PC-3 (cell line): Measurements from ENCODE around the gene KCP. TPM values are rescaled to one million over a fixed set of nuclear protein-coding genes. Genes with fewer than 3 reads are reported as not detected.

ENCODE experiments used
- ATAC-seq: fragments of 200-7000 bp; cut with Tn5 transposase; 2 replicates; pipeline ENCODE4 v1.9.1; 2020; ENCODE audit warnings: mild to moderate bottlenecking, moderate library complexity
- BruUV-seq: library from RNA; stranded (reverse); fragments of 400-500 nt; replicated peaks from 2 replicates; lab custom pipeline; 2021; lab: Mats Ljungman, UMichigan
- CTCF ChIA-PET: fragments of 300-600 bp; sonication (Branson Sonifier 250); formaldehyde crosslinking; loops from one replicate; lab custom pipeline; 2022; ENCODE audit warnings: antibody characterized with exemption; lab: Charles Lee
- POLR2A ChIA-PET: fragments of 300-600 bp; sonication (Branson Sonifier 250); formaldehyde crosslinking; loops from one replicate; lab custom pipeline; 2022; ENCODE audit warnings: antibody characterized with exemption; ENCODE audit not compliant: unreplicated experiment; lab: Charles Lee
- DNase-seq: peaks from one replicate; pipeline ENCODE4 v3.0.0-alpha.2; 2015
- H2AFZ ChIP-seq: fragments of 300-600 bp; sonication (generic); 2 replicates; pipeline ENCODE4 v1.6.0; 2016; ENCODE audit warnings: antibody characterized with exemption, low read length
- H3F3A ChIP-seq: fragments of 300-600 bp; sonication (generic); one replicate; pipeline ENCODE4 v1.6.0; 2017; ENCODE audit warnings: antibody characterized with exemption, low read length, control low read depth, mild to moderate bottlenecking; ENCODE audit not compliant: unreplicated experiment
- H3K27ac ChIP-seq: fragments of 300-600 bp; sonication (generic); 2 replicates; pipeline ENCODE4 v1.5.1; 2016; ENCODE audit warnings: mild to moderate bottlenecking, low read length
- H3K27me3 ChIP-seq: fragments of 300-600 bp; sonication (generic); 2 replicates; pipeline ENCODE4 v1.6.1; 2016; ENCODE audit warnings: low read length, mixed read lengths
- H3K36me3 ChIP-seq: fragments of 300-600 bp; sonication (generic); 2 replicates; pipeline ENCODE4 v1.6.1; 2016; ENCODE audit warnings: low read depth, mixed run types, low read length, mixed read lengths
- H3K4me1 ChIP-seq: fragments of 300-600 bp; sonication (generic); 2 replicates; pipeline ENCODE4 v1.5.1; 2016; ENCODE audit warnings: low read length; ENCODE audit not compliant: insufficient read depth
- H3K4me2 ChIP-seq: fragments of 300-600 bp; sonication (generic); 2 replicates; pipeline ENCODE4 v1.6.0; 2016; ENCODE audit warnings: low read length
- H3K4me3 ChIP-seq: fragments of 300-600 bp; sonication (generic); 2 replicates; pipeline ENCODE4 v1.5.1; 2016; ENCODE audit warnings: mild to moderate bottlenecking, low read length, mixed read lengths
- H3K79me2 ChIP-seq: fragments of 300-600 bp; sonication (generic); 2 replicates; pipeline ENCODE4 v1.6.1; 2017; ENCODE audit warnings: low read length, mixed read lengths
- H3K9ac ChIP-seq: fragments of 300-600 bp; sonication (generic); 2 replicates; pipeline ENCODE4 v1.6.0; 2016; ENCODE audit warnings: mild to moderate bottlenecking, low read length
- H3K9me2 ChIP-seq: fragments of 300-600 bp; sonication (generic); replicated peaks from 2 replicates; pipeline ENCODE4 v1.6.1; 2016; ENCODE audit warnings: mixed run types, low read length, mixed read lengths
- H3K9me3 ChIP-seq: fragments of 300-600 bp; sonication (generic); 2 replicates; pipeline ENCODE4 v1.6.1; 2016; ENCODE audit warnings: low read length, mixed read lengths
- H4K20me1 ChIP-seq: fragments of 300-600 bp; sonication (generic); 2 replicates; pipeline ENCODE4 v1.6.1; 2016; ENCODE audit warnings: low read length, mixed read lengths
- EZH2 ChIP-seq: fragments of 300-600 bp; sonication (generic); IDR thresholded peaks from one replicate; pipeline ENCODE4 v1.6.1; 2017; ENCODE audit warnings: antibody characterized with exemption, mild to moderate bottlenecking, low read length; ENCODE audit not compliant: unreplicated experiment
- EZH2phosphoT487 ChIP-seq: fragments of 300-600 bp; sonication (generic); IDR thresholded peaks from 2 replicates; pipeline ENCODE4 v1.6.1; 2018; ENCODE audit warnings: mild to moderate bottlenecking, antibody characterized with exemption, low read length, borderline replicate concordance
- intact Hi-C: fragments of 100-400 bp; cut with micrococcal nuclease; formaldehyde crosslinking; loops from 2 replicates; pipeline ENCODE4 v1.9.0; 2023
- total RNA-seq: library from RNA; depleted of rRNA; stranded (reverse); fragments of >200 nt; gene quantifications from 2 replicates; pipeline ENCODE4 v1.2.3, GENCODE V29; 2014
- TF ChIP-seq, protein P1 (sequence below): fragments of 300-600 bp; sonication (generic); conservative IDR thresholded peaks from 2 replicates; pipeline ENCODE4 v1.5.1; 2017; ENCODE audit warnings: antibody characterized with exemption, low read depth, mild to moderate bottlenecking, low read length

Gene KCP
- total RNA-seq, 1 experiment from 2014 or later = 3.2 TPM

DNA sequence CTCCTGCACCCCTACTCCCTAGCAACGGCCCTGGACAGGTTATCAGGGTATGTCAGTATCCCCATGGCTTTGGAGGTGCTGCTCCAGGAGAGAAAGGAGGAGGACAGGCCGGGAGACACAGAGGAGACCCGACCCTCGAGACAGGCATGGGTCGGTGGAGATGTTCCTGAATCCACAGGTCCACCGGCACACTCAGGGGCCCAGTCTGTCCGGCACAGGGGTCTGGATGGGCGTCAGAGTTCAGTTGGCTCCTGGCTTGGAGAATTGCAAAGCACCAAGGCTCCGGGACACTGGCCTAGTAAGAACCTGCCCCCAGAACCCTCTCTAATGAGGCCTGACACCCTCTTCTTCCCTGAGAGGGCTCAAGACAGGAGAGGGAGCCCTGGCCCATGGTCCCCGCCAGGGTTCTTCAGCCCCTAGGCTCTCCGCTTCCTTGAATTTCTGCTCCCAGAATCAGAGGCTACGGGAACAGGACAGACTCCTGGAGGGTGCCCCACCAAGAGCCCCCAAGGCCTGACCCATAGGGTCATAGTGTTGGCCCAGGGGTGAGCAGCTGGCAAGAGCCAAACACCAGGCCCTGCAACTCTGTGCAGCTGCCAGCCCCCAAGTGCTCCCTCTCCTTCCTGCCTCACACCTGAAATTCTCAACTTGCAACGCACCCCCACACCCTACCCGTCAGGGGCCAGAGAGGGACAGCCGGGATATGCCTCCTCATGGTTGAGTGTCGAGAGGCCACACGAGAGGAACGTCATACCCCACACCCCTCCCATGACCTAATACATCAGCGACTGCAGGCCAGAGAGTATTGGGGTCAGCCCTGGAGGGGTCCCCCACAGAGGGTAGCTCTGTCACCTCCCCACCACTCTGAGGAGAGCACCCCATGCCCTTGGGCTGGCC is 21.7 kb upstream of the KCP start:
- ChIA-PET POLR2A (no interaction called here), CTCF (no interaction called here)
- H3K9me2 ChIP-seq = no peaks in the 10 kb centered on the region
- no peak overlapping the region for H2AFZ ChIP-seq
- H3K9ac ChIP-seq = no peak overlapping the region
- H3K4me2 ChIP-seq = no peak overlapping the region
- no TSS peak for BruUV-seq
- no peaks in the 10 kb centered on the region for H4K20me1 ChIP-seq
- no peaks in the 10 kb centered on the region for H3K27me3 ChIP-seq
- no peaks in the 10 kb centered on the region for H3K4me1 ChIP-seq
- H3K27ac ChIP-seq = no peak overlapping the region
- TF ChIP-seq EZH2 (no peak), EZH2phosphoT487 (no peak)
- TF ChIP-seq, protein P1, sequence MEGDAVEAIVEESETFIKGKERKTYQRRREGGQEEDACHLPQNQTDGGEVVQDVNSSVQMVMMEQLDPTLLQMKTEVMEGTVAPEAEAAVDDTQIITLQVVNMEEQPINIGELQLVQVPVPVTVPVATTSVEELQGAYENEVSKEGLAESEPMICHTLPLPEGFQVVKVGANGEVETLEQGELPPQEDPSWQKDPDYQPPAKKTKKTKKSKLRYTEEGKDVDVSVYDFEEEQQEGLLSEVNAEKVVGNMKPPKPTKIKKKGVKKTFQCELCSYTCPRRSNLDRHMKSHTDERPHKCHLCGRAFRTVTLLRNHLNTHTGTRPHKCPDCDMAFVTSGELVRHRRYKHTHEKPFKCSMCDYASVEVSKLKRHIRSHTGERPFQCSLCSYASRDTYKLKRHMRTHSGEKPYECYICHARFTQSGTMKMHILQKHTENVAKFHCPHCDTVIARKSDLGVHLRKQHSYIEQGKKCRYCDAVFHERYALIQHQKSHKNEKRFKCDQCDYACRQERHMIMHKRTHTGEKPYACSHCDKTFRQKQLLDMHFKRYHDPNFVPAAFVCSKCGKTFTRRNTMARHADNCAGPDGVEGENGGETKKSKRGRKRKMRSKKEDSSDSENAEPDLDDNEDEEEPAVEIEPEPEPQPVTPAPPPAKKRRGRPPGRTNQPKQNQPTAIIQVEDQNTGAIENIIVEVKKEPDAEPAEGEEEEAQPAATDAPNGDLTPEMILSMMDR = no peak
- intact Hi-C loops = no loop called here
- no peak for DNase-seq
- no peaks in the 10 kb centered on the region for H3F3A ChIP-seq
- ATAC-seq = no peak
- H3K79me2 ChIP-seq = no peaks in the 10 kb centered on the region
- H3K9me3 ChIP-seq = no peaks in the 10 kb centered on the region
- no peaks in the 10 kb centered on the region for H3K36me3 ChIP-seq
- no peak overlapping the region for H3K4me3 ChIP-seq

DNA sequence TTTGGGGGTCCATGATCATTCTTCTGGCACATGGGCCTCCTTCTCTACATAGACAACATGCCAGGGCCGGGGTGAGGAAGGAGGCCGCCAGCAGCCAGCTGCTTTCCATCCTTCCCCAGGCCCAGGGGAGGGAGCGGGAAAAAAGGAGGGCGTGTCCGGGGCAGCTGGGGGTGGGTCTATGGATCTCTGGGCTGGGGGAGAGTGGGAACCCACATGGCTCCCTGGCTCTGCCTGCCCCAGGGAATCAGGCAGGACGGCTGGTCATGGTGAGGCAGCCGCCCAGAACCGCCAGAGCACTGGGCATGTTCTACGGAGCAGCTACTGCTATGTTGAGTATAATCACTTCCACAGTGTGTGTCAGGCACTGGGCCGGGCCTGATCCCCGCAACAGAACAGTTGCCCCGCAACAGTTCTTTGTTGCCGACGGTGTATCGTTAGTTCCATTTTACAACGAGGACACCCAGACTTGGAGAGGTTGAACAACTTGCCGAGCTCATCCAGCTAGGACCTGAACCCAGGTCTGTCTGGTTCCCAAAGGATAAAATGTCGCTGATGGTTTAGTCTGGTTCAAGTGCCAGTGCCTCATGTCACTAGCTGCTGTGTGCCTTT is 20.8 kb upstream of the KCP start:
- Histone ChIP-seq H3K4me2 (no peak overlapping the region), H3K79me2 (no peaks in the 10 kb centered on the region), H3K9me3 (no peaks in the 10 kb centered on the region), H4K20me1 (no peaks in the 10 kb centered on the region), H3K27ac (no peak overlapping the region), H3F3A (no peaks in the 10 kb centered on the region), H3K9me2 (no peaks in the 10 kb centered on the region), H3K4me1 (no peaks in the 10 kb centered on the region), H3K4me3 (no peak overlapping the region), H3K27me3 (no peaks in the 10 kb centered on the region), H3K9ac (no peak overlapping the region), H2AFZ (no peak overlapping the region), H3K36me3 (no peaks in the 10 kb centered on the region)
- intact Hi-C loops = no loop called here
- CTCF ChIA-PET = interaction anchor here (0.7 kb wide), 1 partner anchor 116 kb away, joined by 5 read pairs; no protein-coding TSS in a partner anchor
- ATAC-seq = no peak
- TF ChIP-seq, protein P1 = no peak
- no peak for TF ChIP-seq EZH2phosphoT487
- no peak for TF ChIP-seq EZH2
- DNase-seq = no peak
- POLR2A ChIA-PET = no interaction called here
- BruUV-seq = no TSS peak
